Hepatocyte (in vitro differentiated cells): ENCODE measurements around the gene C6orf15.

Experiments
- CTCF ChIP-seq: fragments of 200-600 bp; sonication (generic); IDR thresholded peaks from 2 replicates; pipeline ENCODE4 v1.5.1; 2016; ENCODE audit warnings: antibody characterized with exemption, mild to moderate bottlenecking; ENCODE audit not compliant: poor library complexity
- EZH2 ChIP-seq: fragments of 200-600 bp; sonication (generic); IDR thresholded peaks from 2 replicates; pipeline ENCODE4 v1.6.1; 2016; ENCODE audit warnings: antibody characterized with exemption, mild to moderate bottlenecking, borderline replicate concordance

- TF ChIP-seq CTCF, result no peak
- no peak for TF ChIP-seq EZH2
Observed at GRCh38 chr6:31156641-31157040, 44.3 kb upstream of the C6orf15 start.
